ENCODE data around the gene IGFBP5.

- TF ChIP-seq CTCF (IDR thresholded peaks at IDR 0.05; ENCODE audit: poor library complexity) = no peak
- TF ChIP-seq EZH2phosphoT487 (IDR thresholded peaks at IDR 0.05; ENCODE audit: low read depth, severe bottlenecking, unreplicated experiment) = no peak
These were observed 25.4 kb upstream of the IGFBP5 start for GRCh38 chr2:216720722-216721121.
